Fibroblast of skin of scalp (primary cell): ENCODE results near the gene PRRT3. TPM values are rescaled to one million over a fixed set of nuclear protein-coding genes. Genes with fewer than 3 reads are reported as not detected.

ENCODE experiments used
- DNase-seq: peaks from one replicate; pipeline ENCODE4 v3.0.0-alpha.2; 2013
- polyA plus RNA-seq, 2 experiments: library from polyadenylated mRNA; unstranded; fragments of 120-200 nt; gene quantifications; one replicate each; pipeline ENCODE4 v1.2.1, GENCODE V29; 2013; ENCODE audit not compliant: insufficient read length in 2 of 2

PRRT3 gene
- 2.5 TPM for polyA plus RNA-seq (2013, experiment 1 of 2; ENCODE audit: insufficient read length)
- 2.5 TPM for polyA plus RNA-seq (2013, experiment 2 of 2; ENCODE audit: insufficient read length)

DNA sequence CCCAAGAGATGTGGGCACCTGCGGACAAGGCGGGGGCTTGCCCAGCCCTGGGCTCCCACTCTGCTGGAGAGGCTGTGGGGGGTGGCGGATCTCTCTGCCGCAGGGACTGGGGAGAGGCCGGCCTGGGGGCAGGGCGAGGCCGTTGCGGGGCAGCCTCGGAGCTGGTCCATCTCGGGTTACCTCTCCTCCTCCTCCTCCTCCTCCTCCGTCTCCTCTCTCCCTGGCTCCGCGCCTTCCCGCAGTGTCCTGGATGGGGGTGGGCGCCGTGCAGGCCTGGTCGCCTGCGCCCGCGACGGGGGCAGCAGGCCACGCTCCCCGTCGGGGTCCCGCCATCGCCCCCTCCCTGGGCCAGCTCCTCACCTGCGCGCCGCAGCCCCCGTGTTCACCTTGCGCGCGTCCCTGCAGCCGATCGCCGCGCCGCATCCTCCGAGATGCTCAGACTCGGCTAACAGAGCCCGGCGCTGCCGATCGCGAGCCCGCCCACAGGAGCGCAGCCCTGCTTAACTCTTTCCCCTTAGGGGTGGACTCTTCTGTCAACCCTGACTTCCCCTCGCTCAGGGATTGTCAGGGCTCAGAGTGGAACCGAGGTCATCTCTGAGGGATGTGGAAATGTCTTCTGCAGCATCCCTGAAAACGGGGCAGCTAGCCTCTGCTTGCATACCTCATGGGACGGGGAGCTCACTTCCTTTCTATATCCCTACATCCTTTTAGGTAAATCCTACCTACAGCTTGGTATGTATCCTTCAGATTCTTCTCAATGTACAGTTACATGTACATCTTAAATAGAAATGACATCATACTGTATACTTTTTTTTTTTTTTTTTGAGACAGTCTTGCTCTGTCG, at the start of gene PRRT3:
Gene PRRT3, minus strand, starts transcription at position 447 of the 844 bp plus-strand sequence. CDS start 2,293 bp downstream, outside the sequence.
- no peak for DNase-seq

DNA sequence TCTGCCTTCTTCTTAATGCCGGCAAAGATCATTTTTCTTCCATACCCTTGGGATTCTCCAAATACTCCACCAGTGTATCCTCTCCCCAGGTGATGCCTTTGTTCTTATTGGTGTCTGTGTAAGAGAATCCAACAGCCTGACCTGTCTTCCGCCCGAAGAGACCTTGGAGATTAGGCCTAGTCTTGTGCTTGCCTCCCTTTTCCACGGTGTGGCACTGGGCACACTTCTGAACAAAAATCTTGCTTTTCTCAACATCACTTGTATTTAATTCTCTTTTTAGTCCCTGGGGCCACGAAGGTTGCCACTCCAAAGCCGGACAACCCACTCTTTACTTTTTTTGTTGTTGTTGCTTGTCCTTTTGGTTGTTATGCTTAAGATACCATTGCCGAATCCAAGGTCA, 48.5 kb upstream of the PRRT3 start:
- DNase-seq: no peak

DNA sequence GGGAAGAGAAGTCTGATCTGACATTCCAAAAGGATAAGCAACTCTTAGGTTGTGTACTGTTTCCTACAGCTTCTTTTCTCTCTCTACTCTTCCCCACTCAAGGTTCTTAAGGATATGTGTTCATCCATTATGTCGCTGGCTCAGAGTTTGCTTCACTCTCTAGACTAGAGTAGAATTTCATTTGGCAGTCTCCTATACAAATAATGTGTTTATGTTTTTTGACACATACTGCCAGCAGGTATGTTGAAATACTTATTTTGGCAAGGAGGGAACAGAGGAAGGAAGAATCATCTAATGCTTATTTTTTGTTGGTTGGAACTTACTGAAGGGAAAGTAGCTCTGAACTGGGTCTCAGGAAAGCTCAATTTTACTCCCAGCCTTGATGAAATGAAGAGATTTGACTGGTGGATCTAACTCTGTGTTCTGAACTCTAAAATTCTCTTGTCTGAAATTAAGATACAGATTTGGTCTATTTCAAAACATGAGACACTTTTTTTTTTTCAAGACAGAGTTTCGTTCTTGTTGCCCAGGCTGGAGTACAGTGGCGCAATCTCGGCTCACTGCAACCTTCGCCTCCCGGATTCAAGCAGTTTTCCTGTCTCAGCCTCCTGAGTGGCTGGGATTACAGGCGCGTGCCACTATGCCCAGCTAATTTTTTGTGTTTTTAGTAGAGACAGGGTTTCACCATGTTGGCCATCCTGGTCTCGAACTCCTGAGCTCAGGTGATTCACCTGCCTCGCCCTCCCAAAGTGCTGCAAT, 42.1 kb upstream of the PRRT3 start:
- no peak for DNase-seq

DNA sequence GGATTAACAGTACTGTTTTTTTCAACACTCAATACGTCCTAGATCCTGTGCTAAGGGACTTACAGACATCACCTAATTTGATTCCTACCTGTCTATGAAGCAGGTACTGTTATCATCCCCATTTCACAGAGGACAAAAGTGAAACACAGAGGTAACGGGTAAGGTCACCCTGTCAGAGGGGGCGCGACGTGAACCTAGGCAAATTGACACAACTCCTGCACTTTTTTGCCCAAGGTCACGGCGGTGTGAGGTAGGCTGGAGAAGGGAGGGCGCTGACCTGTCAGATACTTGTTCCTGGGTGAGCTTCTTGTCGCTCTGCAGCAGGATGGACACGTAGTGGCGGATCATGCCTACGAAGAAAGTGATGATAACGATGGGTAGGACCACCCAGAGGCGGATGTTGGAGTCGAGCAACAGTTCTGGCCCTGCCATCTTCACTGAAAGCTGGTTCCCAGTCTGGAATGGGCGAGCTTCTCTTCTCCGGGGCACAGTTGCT, 34.1 kb upstream of the PRRT3 start:
- no peak for DNase-seq

DNA sequence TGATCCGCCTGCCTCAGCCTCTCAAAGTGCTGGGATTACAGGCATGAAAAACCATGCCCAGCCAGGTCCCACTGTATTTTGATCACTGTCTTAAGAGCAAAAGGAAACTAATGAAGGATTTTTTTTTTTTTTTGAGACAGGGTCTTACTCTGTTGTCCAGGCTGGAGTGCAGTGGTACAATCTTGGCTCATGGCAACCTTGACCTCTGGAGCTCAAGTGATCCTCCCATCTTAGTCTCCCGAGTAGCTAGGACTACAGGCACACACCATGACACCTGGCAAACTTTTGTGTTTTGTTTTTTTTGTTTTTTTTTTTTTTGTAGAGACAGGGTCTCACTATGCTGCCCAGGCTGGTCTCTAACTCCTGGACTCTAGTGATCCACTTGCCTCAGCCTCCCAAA, 28.0 kb upstream of the PRRT3 start:
- DNase-seq: no peak

DNA sequence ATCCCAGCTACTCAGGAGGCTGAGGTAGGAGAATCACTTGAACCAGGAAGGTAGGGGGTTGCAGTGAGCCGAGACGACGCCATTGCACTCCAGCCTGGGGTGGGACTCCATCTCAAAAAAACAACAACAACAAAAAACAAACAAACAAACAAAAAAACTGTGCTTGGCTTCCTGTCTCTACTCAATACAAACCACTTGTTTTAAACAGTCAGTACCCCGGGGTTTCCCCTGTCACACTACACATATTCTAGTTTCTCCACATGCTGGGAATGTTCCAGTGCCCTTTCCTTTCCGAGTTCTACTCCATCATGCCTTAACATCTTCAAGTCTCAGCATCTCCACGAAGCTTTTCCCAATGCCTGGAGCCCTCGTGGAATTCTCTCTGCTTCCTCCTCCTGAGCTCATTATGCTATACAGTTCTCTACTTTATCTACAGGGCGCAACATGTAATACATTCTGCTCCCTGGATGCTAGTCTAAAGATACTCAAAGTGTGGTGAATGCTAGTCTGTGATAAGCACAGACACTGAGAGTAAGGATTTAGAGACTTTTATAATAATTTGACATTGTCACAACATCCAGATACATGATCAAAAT, 26.6 kb upstream of the PRRT3 start:
- no peak for DNase-seq

DNA sequence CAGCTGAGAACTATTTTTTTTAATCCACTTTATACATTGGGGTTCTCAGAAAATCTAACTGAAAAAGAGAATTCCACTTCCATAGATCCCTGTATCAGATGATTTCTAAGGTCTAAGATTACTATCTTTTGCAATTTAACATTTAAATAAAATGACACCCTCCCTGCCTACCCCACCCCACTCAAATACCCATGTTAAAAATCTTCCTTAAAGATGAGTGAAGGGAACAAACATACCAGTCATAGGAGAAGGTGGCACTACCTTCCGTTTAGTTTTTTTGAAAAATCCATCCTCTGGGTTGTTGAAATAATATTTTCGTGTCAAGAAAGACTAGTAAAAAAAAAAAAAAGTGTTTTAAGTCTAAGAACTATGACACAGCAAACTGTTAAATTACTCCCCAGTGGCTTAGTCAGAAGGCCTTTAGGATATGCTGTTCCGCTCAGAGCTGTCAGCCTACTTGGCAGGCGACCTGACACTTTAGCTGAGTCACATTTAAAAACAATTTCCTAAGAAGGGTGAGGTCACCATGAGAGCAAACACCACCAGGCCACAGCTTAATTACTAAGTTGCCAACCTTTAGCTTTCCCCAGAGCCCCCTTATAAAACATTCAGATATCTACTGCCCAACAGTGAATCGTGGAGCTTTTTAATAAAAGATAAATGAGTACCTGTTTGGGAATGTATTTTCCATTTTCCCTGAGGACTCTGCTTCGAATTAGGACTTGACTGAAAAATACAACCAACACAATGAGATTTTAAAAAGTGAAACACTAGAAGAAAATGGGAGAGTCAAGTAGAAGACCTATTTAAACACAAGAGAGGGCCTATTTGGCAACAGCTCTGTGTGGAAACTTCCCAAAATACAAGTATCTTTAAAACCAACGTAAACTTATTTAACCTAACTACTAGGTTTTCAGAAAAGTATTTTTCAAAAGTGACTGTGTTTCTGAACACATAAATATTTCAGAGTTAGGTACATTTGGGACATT, 24.8 kb upstream of the PRRT3 start:
- DNase-seq: peak; percentile 97

DNA sequence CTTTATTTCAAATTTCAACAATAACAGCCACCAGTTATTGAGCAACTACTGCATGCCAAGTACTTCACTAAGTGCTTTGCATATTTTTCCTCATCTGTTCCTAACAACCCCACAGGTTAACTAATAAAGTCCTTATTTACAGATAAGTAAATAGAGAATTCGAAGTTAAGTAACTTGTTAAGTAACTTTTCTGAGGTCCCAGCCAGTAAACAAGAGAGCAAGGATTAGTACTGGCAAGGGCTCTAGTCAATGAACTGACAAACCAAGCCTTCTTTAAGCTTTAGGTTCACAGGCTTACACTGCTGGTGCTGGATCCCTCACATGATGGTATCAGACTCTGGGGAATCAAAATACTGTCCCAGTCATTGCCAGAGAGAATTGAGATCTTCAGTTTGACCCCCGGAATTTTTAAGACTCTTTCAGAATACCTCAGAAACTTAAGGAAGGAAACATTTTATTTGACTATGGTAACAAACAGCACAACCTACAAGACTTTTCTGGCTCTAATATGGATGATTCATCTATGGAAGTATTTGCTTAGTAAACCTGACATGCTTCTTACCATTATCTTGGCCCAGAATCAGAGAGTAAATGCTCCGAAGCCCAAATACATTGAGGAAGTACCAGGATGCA, 17.9 kb upstream of the PRRT3 start:
- peak; percentile 20 for DNase-seq

DNA sequence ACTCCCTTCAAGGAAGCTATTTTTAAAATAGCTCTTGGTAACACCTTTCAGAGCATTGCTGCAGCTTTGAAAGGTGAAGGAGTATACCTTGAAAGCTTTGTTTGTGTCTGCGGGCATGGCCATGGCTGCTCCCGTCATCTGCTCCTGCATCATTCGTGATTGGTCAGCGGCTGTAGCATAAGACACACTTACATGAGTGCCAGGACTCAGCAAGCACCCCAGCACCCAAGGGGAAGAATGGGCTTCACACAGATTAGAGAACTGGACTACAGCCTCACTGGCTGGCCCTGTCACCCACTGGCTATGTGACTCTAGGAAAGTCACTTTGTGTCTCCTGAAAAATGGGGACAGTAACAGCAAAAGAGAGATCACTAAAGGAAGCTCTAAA, 17.4 kb upstream of the PRRT3 start:
- DNase-seq: no peak

DNA sequence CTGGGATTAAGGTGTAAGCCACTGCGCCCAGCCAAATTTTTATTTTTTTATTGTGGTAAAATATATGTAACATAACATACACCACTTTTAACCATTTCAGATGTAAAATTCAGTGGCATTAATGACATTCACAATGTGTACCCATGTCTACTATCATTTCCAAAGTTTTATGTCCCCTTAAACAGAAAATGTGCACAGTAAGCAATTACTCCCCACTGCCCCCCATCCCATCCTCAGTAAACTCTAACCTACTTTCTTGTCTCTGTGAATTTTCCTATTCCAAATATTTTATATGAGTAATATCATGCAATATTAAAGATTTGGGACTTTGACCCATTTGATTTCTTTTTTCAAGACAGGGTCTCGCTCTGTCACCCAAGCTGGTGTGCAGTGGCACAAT, 14.6 kb upstream of the PRRT3 start:
- no peak for DNase-seq

DNA sequence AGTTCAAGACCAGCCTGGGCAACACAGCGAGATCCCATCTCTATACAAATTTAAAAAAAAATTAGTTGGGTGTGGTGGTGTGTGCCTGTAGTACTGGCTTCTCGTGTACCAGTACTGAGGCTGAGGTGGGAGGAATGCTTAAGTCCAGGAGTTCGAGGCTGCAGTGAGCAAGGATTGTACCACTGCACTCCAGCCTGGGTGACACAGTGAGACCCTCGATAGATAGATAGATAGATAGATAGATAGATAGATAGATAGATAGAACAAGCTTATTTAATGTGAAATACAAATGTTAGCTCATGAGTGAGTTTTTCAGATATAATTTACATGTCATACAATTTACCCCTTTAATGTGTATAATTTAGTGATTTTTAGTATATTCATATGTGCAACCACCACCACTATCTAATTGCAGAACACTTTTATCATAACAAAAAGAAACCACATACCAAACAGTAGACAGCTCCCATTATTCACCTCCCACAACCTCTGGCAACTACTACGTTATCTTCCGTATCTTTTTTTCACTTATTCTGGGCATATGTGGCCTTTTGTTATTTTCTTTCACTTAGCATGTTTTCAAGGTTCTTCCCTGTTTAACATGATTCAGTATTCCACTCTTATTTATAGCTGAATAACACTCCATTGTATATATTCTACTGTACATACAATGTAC, 13.1 kb upstream of the PRRT3 start:
- no peak for DNase-seq

DNA sequence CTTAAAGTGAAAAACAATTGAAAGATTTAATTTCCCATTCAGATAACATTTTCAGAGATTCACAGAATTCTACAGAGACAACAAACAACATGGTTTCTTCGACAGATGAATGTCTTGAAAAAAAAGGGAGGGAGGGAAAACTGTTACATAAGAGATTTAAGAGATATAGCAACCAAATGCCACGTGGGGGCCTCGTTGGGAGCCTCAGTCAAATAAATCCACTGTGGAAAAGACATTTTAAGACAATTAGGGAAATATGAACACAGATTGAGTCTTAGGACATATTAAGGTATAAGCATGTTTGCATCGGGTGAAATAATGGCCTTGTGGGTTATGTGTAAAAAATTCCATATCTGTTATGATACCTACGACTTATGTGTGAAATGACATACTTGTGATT, 5.0 kb upstream of the PRRT3 start:
- peak; percentile 20 for DNase-seq

DNA sequence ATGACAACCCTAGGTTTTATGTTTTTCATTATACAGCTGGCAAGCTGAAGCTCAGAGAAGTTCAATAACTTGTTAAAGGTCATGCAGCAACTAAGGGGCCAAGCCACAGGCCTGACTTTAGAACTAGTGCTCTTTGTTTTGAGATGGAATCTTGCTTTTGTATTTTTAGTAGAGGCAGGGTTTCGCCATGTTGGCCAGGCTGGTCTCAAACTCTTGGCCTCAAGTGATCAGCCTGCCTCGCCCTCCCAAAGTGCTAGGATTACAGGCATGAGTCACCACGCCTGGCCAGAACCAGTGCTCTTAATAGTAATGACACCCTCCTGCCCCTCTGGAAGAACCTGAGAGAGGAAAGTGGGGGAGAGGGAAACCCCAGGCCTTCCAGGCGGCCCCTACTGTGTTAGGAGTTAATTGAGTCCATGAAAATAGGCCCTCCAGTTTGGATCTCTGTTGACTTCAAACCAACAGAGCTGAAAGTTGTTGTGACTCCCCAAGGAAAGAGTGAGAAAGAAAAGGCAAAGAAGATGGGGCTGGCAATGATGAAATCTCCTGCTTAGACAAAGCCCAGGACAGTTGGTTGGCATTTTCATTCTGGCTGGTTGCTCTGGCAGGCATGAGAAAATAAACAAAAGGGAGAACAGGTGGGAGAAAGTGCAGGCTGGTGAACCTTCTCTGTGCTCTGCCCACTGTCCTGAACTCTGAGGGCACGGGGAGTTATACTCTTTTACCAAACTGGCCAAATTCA, 3.6 kb upstream of the PRRT3 start:
- DNase-seq: no peak

DNA sequence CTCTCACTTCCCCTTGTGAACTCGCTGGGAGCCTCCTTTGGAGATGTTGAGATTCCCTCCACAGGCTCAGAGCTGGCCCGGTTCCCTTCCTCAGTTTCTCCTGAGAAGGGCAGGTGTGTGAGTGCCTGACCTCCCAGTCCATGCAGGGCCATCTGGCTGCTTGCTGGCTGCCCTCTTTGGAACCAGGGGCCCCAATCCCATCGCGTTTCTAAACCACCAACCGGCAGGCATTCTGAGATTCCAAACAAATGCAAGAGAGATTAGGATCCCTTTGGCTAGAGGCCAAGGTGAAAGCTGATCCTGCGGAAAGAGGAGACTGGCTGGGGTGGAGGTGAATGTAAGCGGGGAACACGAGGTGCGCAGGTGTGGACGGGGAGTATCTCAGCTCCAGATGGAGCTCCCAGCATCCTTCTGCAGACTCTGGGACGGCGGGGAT, 2.9 kb upstream of the PRRT3 start:
- no peak for DNase-seq

DNA sequence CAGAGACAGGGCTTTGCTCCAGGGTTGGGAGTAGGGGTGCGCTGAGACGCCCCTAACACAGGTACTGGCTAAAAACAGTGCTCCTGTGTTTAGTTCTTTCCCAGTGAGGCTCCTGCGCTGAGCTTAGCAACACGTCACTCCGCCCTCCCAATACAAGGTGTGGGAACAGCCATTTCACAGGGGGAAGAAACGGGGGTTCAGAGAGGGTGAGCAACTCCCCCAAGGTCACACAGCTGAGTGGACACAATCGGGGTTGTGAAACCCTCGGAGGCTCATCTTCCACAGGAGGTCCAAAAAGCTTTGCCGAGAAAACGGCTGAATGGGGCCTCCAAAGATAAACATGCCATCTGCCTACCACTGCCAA, 628 bp downstream of the PRRT3 start:
- DNase-seq: no peak

DNA sequence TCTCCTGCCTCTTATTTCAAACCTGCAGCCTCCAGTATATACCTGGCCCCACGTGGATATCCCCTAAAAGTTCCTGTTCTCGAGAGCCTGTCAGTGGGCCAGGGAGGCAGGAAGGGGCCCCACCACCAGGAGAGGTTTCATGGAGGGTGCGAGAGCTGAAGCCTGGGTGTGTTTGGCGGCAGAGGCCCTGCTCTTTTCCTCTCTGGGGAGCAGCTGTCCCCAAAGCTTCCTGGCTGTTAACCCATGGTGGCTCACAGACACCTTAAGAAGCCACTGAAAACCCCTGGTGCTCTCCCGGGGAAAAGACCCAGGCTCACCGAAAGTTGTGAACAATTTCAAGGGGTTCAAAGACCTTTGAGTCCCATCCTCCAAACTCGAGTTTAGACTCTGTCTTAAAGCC, 1.1 kb downstream of the PRRT3 start:
- no peak for DNase-seq

DNA sequence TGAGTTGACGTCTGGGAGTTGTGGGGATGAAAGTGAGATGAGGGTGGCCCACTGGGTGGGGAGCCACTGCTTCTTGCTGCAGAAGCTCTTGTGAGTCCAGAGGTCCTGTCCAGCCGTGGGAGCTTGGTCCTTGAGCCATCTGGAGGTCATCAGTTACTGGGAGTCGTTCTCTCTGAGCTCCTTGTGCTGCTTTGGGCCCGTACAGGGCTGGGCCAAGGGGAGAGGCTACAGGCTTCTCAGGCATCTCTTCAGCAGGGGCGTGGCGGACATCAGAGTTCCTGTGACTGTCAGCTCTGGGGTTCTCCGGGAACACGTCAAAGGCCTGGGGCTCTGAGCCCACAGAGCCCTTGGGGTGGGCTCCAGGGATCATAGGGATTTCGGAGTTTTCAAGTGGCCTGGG, 2.6 kb downstream of the PRRT3 start:
- no peak for DNase-seq

DNA sequence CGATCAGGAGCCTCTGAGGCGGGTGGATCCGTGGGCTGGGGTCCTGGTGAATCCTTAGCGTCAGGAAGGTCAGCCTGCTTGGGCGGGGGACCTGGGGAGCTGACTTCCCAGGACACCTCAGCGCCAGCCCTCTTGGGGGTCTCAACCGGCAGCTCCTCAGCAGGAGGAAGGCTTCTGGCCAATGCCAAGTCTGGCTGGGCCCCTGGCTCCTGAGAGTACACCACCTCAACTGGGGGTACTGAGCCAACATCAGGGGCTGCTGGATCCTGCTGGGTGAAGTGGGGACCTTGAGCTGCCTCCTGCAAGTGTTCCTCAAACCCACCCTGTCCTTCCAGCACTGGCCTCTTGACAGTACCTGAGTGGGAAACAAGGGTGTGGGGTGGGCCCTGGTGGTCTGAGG, 3.1 kb downstream of the PRRT3 start:
- no peak for DNase-seq

DNA sequence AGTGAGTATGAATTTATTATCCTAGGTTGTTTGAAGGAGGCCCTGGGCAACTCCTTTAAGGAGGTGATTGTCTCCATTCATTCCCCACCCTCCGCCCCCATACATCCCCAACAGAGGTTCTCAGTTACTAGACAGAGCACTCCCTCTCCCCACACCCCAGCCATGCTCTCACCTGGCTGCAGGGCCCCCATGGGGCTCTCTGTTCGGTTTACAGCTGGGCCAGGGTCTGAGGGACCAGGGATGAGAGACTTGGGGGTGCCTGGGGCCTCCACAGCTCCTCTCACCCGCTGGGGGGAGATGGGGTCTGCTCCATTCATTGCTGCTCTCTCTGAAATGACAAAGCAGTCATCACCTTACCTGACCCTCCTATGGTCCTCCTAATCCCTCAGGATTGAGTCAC, 3.6 kb downstream of the PRRT3 start:
- no peak for DNase-seq
